OCI-M2 (cell line): ENCODE data around the gene TRAFD1.

Experiments used
- DNase-seq: peaks from one replicate; lab custom pipeline; 2025; ENCODE audit not compliant: unreplicated experiment; lab: John Stamatoyannopoulos, UW

The TRAFD1 gene

DNA sequence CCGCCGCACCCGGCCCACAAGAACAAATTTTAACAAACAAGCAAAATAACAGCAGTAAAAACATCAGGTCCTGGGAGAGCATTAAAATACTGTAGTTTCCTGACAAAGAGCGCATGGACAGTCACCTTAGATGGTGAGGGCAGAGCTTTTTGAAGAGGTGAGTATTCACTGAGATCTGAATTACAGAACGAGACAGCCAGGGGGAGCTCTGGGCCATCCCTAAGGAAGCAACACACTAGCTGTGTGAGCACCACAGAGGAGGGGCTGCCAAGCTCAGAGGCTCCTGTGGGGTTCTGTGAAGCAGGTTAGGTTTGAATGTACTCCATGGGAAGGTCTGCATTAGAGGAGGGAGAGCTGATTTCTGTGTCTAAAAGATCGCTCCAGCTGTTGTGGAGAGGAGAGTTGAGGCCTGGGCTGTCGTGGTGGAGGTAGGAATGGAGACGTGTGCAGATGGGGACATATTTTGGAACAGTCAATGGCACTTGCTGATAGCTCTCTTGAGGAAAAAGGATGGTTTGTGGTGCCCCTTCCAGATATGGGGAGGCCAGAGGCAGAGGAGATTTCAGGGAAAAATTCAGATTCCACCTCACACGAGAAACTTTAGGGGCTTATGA, 72.9 kb downstream of the TRAFD1 start:
- no peak for DNase-seq

DNA sequence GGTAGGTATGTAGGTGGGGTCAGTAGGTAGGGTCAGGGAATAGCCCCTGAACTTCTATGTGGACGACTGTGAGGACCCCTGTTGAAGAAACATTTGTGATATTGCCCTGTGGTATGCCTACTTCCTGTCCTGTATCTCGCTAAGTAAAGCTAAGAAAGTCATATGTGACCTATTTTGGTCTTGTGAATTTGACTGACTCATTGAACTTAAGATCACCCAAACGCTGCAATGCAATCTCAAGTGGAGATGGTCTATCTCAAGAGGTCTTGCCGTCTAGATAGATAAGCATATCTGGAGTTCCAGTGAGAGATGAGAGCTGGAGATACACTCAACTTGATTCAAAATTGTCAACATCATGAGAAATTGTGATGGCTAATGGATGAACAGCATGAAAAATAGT, 73.8 kb downstream of the TRAFD1 start:
- DNase-seq: no peak
